ENCODE data around the gene TTLL4. TPM values are rescaled to one million over a fixed set of nuclear protein-coding genes. Genes with fewer than 3 reads are reported as not detected.
"Not testable (repeated sequence)": the region's sequence is repeated elsewhere in the genome, so short reads cannot be mapped to it uniquely, and the experiment has no call there.

Gene TTLL4
- total and polyA plus RNA-seq, 5 donors from 2014 or later: 4.1 to 19.0 (median 4.8) TPM

DNA sequence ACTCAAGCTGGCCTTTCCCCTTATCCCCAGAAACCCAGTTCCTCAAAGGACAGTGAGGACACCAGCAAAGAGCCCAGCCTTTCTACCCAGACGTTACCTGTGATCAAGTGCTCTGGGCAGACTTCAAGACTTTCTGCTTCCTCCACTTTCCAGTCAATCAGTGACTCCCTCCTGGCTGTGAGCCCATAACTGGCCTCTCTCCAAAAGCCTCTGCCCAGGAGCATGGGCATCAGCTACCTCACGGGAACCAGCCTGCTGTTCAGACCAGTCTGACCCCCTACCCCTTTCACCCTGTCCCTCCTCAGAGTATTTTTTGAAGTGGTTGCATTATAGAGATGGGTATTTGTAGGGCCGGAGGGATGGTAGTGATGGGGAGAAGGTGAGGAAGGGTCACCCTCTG, 43.6 kb downstream of the TTLL4 start:
- H3K4me3 Mint-ChIP-seq: no peak overlapping the region
- Histone ChIP-seq H3K27ac (ENCODE audit: insufficient read depth, low read length, poor library complexity, severe bottlenecking) (no peak overlapping the region), H3K36me3 (ENCODE audit: control insufficient read depth, insufficient read depth, low read length) (peaks cover 49% of the 10 kb centered on the region), H3K9me3 (ENCODE audit: control insufficient read depth in 2 of 2, low read length in 2 of 2) (no peaks in the 10 kb centered on the region), H3K4me1 (ENCODE audit: control insufficient read depth, insufficient read depth, low read length, poor library complexity, severe bottlenecking) (no peaks in the 10 kb centered on the region), H3K4me3 (ENCODE audit: low read depth, low read length) (no peak overlapping the region), H3K27me3 (ENCODE audit: control insufficient read depth, insufficient read depth, low read length) (no peaks in the 10 kb centered on the region)
- H3K27ac Mint-ChIP-seq: no peak overlapping the region
- H3K27me3 Mint-ChIP-seq: no peaks in the 10 kb centered on the region
- H3K4me1 Mint-ChIP-seq: no peaks in the 10 kb centered on the region
- peaks cover 53% of the 10 kb centered on the region for H3K36me3 Mint-ChIP-seq
- ATAC-seq (ENCODE audit: low read depth in 2 of 2): no peak
- no peak for DNase-seq
- H3K9me3 Mint-ChIP-seq: no peaks in the 10 kb centered on the region

- Histone ChIP-seq H3K27me3 (ENCODE audit: control insufficient read depth, insufficient read depth, low read length) (no peaks in the 10 kb centered on the region), H3K36me3 (ENCODE audit: control insufficient read depth, insufficient read depth, low read length) (peaks cover 47% of the 10 kb centered on the region), H3K27ac (ENCODE audit: insufficient read depth, low read length, poor library complexity, severe bottlenecking) (no peak overlapping the region), H3K9me3 (ENCODE audit: control insufficient read depth in 2 of 2, low read length in 2 of 2) (no peaks in the 10 kb centered on the region), H3K4me3 (ENCODE audit: low read depth, low read length) (no peak overlapping the region), H3K4me1 (ENCODE audit: control insufficient read depth, insufficient read depth, low read length, poor library complexity, severe bottlenecking) (no peaks in the 10 kb centered on the region)
- DNase-seq (no peak), ATAC-seq (ENCODE audit: low read depth in 2 of 2) (no peak)
- no peak overlapping the region for H3K27ac Mint-ChIP-seq
- no peaks in the 10 kb centered on the region for H3K4me1 Mint-ChIP-seq
- no peaks in the 10 kb centered on the region for H3K27me3 Mint-ChIP-seq
- peaks cover 50% of the 10 kb centered on the region for H3K36me3 Mint-ChIP-seq
- H3K9me3 Mint-ChIP-seq: no peaks in the 10 kb centered on the region
- H3K4me3 Mint-ChIP-seq: no peak overlapping the region
These were observed 44.1 kb downstream of the TTLL4 start for GRCh38 chr2:218754781-218755180.

GRCh38 chr2:218755198-218755566, 44.5 kb downstream of the TTLL4 start:
- Histone ChIP-seq H3K9me3 (ENCODE audit: control insufficient read depth in 2 of 2, low read length in 2 of 2) (no peaks in the 10 kb centered on the region), H3K36me3 (ENCODE audit: control insufficient read depth, insufficient read depth, low read length) (peaks cover 43% of the 10 kb centered on the region), H3K4me3 (ENCODE audit: low read depth, low read length) (no peak overlapping the region), H3K27me3 (ENCODE audit: control insufficient read depth, insufficient read depth, low read length) (no peaks in the 10 kb centered on the region), H3K27ac (ENCODE audit: insufficient read depth, low read length, poor library complexity, severe bottlenecking) (no peak overlapping the region), H3K4me1 (ENCODE audit: control insufficient read depth, insufficient read depth, low read length, poor library complexity, severe bottlenecking) (no peaks in the 10 kb centered on the region)
- Mint-ChIP-seq H3K4me3 (no peak overlapping the region), H3K9me3 (no peaks in the 10 kb centered on the region), H3K27ac (no peak overlapping the region), H3K4me1 (no peaks in the 10 kb centered on the region), H3K36me3 (peaks cover 46% of the 10 kb centered on the region), H3K27me3 (no peaks in the 10 kb centered on the region)
- DNase-seq (no peak), ATAC-seq (ENCODE audit: low read depth in 2 of 2) (no peak)

- ATAC-seq (ENCODE audit: low read depth in 2 of 2) (no peak), DNase-seq (no peak)
- no peaks in the 10 kb centered on the region for H3K4me1 ChIP-seq (ENCODE audit: control insufficient read depth, insufficient read depth, low read length, poor library complexity, severe bottlenecking)
- Mint-ChIP-seq H3K36me3 (peaks cover 40% of the 10 kb centered on the region), H3K27me3 (no peaks in the 10 kb centered on the region), H3K9me3 (no peaks in the 10 kb centered on the region), H3K4me1 (no peaks in the 10 kb centered on the region), H3K27ac (peak overlapping the region in 1 of 3 donors; percentile 36), H3K4me3 (no peak overlapping the region)
- H3K36me3 ChIP-seq (ENCODE audit: control insufficient read depth, insufficient read depth, low read length): peaks cover 37% of the 10 kb centered on the region
- no peak overlapping the region for H3K27ac ChIP-seq (ENCODE audit: insufficient read depth, low read length, poor library complexity, severe bottlenecking)
- H3K9me3 ChIP-seq (ENCODE audit: control insufficient read depth in 2 of 2, low read length in 2 of 2): no peaks in the 10 kb centered on the region
- no peak overlapping the region for H3K4me3 ChIP-seq (ENCODE audit: low read depth, low read length)
- H3K27me3 ChIP-seq (ENCODE audit: control insufficient read depth, insufficient read depth, low read length): no peaks in the 10 kb centered on the region
These were observed 45.2 kb downstream of the TTLL4 start for GRCh38 chr2:218755567-218756404.

- Histone ChIP-seq H3K27ac (ENCODE audit: insufficient read depth, low read length, poor library complexity, severe bottlenecking) (no peak overlapping the region), H3K36me3 (ENCODE audit: control insufficient read depth, insufficient read depth, low read length) (peaks cover 32% of the 10 kb centered on the region), H3K27me3 (ENCODE audit: control insufficient read depth, insufficient read depth, low read length) (no peaks in the 10 kb centered on the region), H3K4me3 (ENCODE audit: low read depth, low read length) (no peak overlapping the region), H3K4me1 (ENCODE audit: control insufficient read depth, insufficient read depth, low read length, poor library complexity, severe bottlenecking) (no peaks in the 10 kb centered on the region), H3K9me3 (ENCODE audit: control insufficient read depth in 2 of 2, low read length in 2 of 2) (no peaks in the 10 kb centered on the region)
- peaks cover 38% of the 10 kb centered on the region for H3K36me3 Mint-ChIP-seq
- no peak for DNase-seq
- H3K27me3 Mint-ChIP-seq: no peaks in the 10 kb centered on the region
- no peak for ATAC-seq (ENCODE audit: low read depth in 2 of 2)
- H3K9me3 Mint-ChIP-seq: no peaks in the 10 kb centered on the region
- no peaks in the 10 kb centered on the region for H3K4me1 Mint-ChIP-seq
- peak overlapping the region in 1 of 3 donors; percentile 18 for H3K27ac Mint-ChIP-seq
- no peak overlapping the region for H3K4me3 Mint-ChIP-seq
These were observed 46.2 kb downstream of the TTLL4 start for GRCh38 chr2:218756599-218757377.

DNA sequence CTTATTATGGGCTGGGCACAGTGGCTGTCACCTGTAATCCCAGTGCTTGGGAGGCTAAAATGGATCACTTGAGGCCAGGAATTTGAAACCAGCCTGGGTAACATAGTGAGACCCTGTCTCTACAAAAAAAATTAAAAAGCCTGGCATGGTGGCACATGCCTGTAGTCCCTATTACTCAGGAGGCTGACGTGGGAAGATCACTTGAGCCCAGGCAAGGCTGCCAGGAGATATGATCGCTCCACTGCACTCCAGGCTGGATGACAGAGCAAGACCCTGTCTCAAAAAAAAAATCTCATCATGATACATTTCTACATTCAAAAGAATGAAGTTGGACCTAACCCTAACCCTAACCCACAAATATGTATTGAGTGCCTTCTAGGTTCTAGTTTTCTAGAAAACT, 51.2 kb downstream of the TTLL4 start:
- Histone ChIP-seq H3K9me3 (ENCODE audit: control insufficient read depth in 2 of 2, low read length in 2 of 2) (no peaks in the 10 kb centered on the region), H3K4me3 (ENCODE audit: low read depth, low read length) (no peak overlapping the region), H3K36me3 (ENCODE audit: control insufficient read depth, insufficient read depth, low read length) (no peaks in the 10 kb centered on the region), H3K27me3 (ENCODE audit: control insufficient read depth, insufficient read depth, low read length) (no peaks in the 10 kb centered on the region), H3K27ac (ENCODE audit: insufficient read depth, low read length, poor library complexity, severe bottlenecking) (no peak overlapping the region), H3K4me1 (ENCODE audit: control insufficient read depth, insufficient read depth, low read length, poor library complexity, severe bottlenecking) (no peaks in the 10 kb centered on the region)
- ATAC-seq (ENCODE audit: low read depth in 2 of 2) (no peak), DNase-seq (no peak)
- Mint-ChIP-seq H3K36me3 (no peaks in the 10 kb centered on the region), H3K27me3 (no peaks in the 10 kb centered on the region), H3K4me1 (peaks cover 0 to 2% (median 0%) of the 10 kb centered on the region in 4 donors), H3K27ac (no peak overlapping the region), H3K9me3 (no peaks in the 10 kb centered on the region), H3K4me3 (no peak overlapping the region)

GRCh38 chr2:218772759-218773158, 62.1 kb downstream of the TTLL4 start:
- ATAC-seq (ENCODE audit: low read depth in 2 of 2); H3K36me3 ChIP-seq (ENCODE audit: control insufficient read depth, insufficient read depth, low read length); H3K4me1 ChIP-seq (ENCODE audit: control insufficient read depth, insufficient read depth, low read length, poor library complexity, severe bottlenecking); H3K27me3 ChIP-seq (ENCODE audit: control insufficient read depth, insufficient read depth, low read length); H3K27ac Mint-ChIP-seq; H3K4me3 Mint-ChIP-seq; H3K4me3 ChIP-seq (ENCODE audit: low read depth, low read length); H3K4me1 Mint-ChIP-seq; DNase-seq; H3K27ac ChIP-seq (ENCODE audit: insufficient read depth, low read length, poor library complexity, severe bottlenecking): not testable (repeated sequence)
- peaks cover 12% of the 10 kb centered on the region for H3K27me3 Mint-ChIP-seq
- H3K36me3 Mint-ChIP-seq: peaks cover 11% of the 10 kb centered on the region
- peaks cover 0 to 16% of the 10 kb centered on the region in 2 experiments for H3K9me3 ChIP-seq (ENCODE audit: control insufficient read depth in 2 of 2, low read length in 2 of 2)
- peaks cover 4 to 15% (median 9%) of the 10 kb centered on the region in 7 donors for H3K9me3 Mint-ChIP-seq
